Measurements from ENCODE around the gene LRP1B.

DNA sequence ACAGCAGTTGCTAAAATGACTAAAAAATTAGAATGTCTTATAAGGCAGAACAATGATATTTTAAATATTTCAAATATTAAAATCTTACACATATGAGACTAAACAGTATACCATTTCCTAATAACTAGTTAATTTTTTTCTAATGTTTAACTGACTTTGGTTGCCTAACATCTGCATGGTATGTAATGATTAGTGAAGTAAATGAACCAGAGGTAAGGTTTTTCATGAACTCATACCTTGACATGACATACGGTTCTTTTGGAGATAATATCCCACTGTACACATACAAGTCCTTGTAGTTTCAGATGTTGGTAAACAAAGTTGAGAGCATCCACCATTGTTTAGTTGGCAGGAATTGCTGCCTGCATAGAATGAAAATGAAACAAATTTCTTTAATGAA is 1360.2 kb downstream of the LRP1B start:
- TF ChIP-seq GATA2 (IDR thresholded peaks at IDR 0.05; ENCODE audit: low read depth, low read length) = no peak
- TF ChIP-seq GATA3 (IDR thresholded peaks at IDR 0.05; ENCODE audit: low read depth, low read length) = no peak
